ENCODE results near the gene PACC1. TPM values are rescaled to one million over a fixed set of nuclear protein-coding genes. Genes with fewer than 3 reads are reported as not detected.
A peak's percentile ranks its signal among the peaks of the same experiment; 100 is the strongest.

PACC1 gene
- total RNA-seq, 4 donors from 2014 or later = 1.6 to 7.4 (median 3.0) TPM

GRCh38 chr1:212458817-212459216 lies 44.1 kb upstream of the PACC1 start:
- DNase-seq = no peak
- H3K9me3 ChIP-seq = no peaks in the 10 kb centered on the region
- H3K36me3 ChIP-seq = no peaks in the 10 kb centered on the region
- no peaks in the 10 kb centered on the region for H3K4me1 ChIP-seq
- TF ChIP-seq, protein P1, sequence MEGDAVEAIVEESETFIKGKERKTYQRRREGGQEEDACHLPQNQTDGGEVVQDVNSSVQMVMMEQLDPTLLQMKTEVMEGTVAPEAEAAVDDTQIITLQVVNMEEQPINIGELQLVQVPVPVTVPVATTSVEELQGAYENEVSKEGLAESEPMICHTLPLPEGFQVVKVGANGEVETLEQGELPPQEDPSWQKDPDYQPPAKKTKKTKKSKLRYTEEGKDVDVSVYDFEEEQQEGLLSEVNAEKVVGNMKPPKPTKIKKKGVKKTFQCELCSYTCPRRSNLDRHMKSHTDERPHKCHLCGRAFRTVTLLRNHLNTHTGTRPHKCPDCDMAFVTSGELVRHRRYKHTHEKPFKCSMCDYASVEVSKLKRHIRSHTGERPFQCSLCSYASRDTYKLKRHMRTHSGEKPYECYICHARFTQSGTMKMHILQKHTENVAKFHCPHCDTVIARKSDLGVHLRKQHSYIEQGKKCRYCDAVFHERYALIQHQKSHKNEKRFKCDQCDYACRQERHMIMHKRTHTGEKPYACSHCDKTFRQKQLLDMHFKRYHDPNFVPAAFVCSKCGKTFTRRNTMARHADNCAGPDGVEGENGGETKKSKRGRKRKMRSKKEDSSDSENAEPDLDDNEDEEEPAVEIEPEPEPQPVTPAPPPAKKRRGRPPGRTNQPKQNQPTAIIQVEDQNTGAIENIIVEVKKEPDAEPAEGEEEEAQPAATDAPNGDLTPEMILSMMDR (IDR thresholded peaks at IDR 0.05) = no peak
- TF ChIP-seq POLR2A (IDR thresholded peaks at IDR 0.05) = no peak
- H3K4me3 ChIP-seq = no peak overlapping the region
- H3K27me3 ChIP-seq = no peaks in the 10 kb centered on the region
- H3K27ac ChIP-seq = no peak overlapping the region

DNA sequence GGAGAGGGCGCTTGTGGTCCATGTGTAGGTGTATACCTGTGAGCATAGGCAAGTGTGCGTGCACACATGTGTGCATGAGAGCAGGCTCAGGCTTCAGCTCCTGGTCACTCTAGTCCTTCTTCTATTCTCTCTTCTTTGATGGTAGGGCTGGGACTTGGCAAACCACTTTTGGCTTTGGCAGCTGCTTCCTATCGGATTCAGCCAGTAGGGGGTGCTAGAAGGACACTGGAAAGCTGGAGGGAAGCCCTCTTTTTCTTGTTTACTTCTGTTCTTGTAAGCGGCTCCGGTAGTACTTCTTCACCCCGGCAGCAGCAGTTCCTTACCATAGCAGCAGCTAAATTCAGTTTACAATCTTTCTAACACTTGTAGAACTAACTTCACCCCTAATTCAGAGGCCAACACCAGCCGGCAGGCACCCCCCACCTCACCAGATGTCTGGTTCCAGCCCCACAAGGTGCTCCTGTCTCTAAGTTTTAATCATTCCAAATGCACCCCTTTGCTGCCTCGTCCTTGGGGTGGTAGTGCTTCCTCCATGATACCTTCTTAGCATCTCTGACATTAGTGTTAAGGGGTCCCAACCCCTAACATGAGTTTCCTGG lies 43.2 kb upstream of the PACC1 start:
- Histone ChIP-seq H3K4me1 (no peaks in the 10 kb centered on the region), H3K36me3 (no peaks in the 10 kb centered on the region), H3K27me3 (no peaks in the 10 kb centered on the region), H3K4me3 (no peak overlapping the region), H3K27ac (no peak overlapping the region), H3K9me3 (no peaks in the 10 kb centered on the region)
- DNase-seq = peak in 1 of 3 donors; percentile 80
- TF ChIP-seq, protein P1 (IDR thresholded peaks at IDR 0.05) = peak in 5 of 6 experiments; percentile 26 to 60 (median 56)
- TF ChIP-seq POLR2A (IDR thresholded peaks at IDR 0.05) = no peak

- H3K27me3 ChIP-seq = no peaks in the 10 kb centered on the region
- H3K27ac ChIP-seq = no peak overlapping the region
- TF ChIP-seq POLR2A (IDR thresholded peaks at IDR 0.05) = no peak
- TF ChIP-seq, protein P1 (IDR thresholded peaks at IDR 0.05) = peak; percentile 92 to 99 (median 96)
- no peaks in the 10 kb centered on the region for H3K36me3 ChIP-seq
- peak; percentile 83 to 95 (median 88) for DNase-seq
- no peak overlapping the region for H3K4me3 ChIP-seq
- no peaks in the 10 kb centered on the region for H3K9me3 ChIP-seq
- H3K4me1 ChIP-seq = no peaks in the 10 kb centered on the region
These were observed 41.3 kb upstream of the PACC1 start for GRCh38 chr1:212455803-212456528.

GRCh38 chr1:212455401-212455800 lies 40.7 kb upstream of the PACC1 start:
- no peak for DNase-seq
- no peak overlapping the region for H3K4me3 ChIP-seq
- no peaks in the 10 kb centered on the region for H3K27me3 ChIP-seq
- no peak overlapping the region for H3K27ac ChIP-seq
- no peaks in the 10 kb centered on the region for H3K36me3 ChIP-seq
- TF ChIP-seq, protein P1 (IDR thresholded peaks at IDR 0.05) = no peak
- no peak for TF ChIP-seq POLR2A (IDR thresholded peaks at IDR 0.05)
- H3K4me1 ChIP-seq = no peaks in the 10 kb centered on the region
- no peaks in the 10 kb centered on the region for H3K9me3 ChIP-seq

DNA sequence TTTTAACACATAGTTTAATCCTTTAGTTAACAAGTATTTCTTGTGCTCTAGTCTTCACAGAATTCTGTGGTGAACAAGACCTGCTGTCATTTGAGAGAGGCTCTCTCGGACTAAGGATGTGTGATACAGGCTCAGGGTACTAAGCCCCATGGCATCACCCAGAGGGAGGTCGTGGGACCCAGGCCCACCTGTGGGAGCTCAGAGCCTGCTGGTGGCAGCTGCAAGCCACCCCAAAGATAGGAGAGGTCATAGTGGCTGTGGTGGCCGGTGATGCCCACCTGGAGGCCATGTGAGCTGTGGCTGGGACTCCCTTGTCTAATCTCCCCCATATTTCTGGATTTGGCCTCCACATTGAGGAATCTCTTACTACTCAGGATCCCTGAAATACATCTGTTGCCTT lies 40.1 kb upstream of the PACC1 start:
- Histone ChIP-seq H3K9me3 (no peaks in the 10 kb centered on the region), H3K36me3 (no peaks in the 10 kb centered on the region), H3K4me1 (no peaks in the 10 kb centered on the region), H3K27ac (no peak overlapping the region), H3K27me3 (no peaks in the 10 kb centered on the region), H3K4me3 (no peak overlapping the region)
- DNase-seq = no peak
- TF ChIP-seq, protein P1 (IDR thresholded peaks at IDR 0.05) = no peak
- TF ChIP-seq POLR2A (IDR thresholded peaks at IDR 0.05) = no peak
